ENCODE data around the gene ZNF423.
"Not testable (repeated sequence)": the region's sequence is repeated elsewhere in the genome, so short reads cannot be mapped to it uniquely, and the experiment has no call there.

Gene ZNF423

DNA sequence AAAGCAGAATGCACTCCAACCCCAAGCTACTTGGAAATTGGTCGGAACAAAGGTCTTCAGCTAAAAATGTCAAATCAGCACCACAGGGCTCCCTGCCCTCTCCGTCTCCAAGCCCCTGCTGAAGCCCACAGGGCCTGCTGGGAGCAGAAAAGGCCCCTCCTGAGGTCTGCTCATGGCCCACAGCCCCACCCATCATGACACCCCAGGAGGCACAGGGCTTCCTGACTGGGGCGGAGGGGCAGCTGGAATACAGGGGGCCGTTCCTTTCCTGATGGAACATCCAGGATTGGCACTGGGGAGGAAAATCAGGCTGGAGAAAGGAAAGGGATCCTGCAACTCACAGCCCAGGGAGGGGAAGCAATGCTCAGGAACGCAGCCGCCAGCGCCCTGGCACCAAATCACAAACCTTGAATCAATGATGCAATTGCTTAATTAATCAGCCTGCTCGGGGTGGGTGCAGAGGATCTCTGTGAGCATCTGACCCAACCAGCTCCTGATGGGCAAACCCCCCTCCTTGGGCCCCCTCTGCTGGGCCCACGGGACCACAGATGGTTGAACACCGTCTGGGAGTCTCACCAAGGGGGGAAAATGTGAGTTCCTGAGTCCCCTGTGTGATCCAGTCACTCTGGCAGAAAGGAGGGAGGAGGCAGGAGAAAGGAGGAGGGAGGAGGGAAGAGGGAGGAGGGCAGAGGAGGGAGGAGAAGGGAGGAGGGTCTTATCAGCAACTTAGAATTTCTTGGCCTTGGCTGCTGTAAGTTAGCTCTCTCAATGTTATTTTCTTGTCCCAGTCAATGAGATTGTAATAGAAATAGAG, 155.5 kb downstream of the ZNF423 start:
- no peak for DNase-seq (ENCODE audit: extremely low read depth in 1 of 2, low read depth in 1 of 2)

DNA sequence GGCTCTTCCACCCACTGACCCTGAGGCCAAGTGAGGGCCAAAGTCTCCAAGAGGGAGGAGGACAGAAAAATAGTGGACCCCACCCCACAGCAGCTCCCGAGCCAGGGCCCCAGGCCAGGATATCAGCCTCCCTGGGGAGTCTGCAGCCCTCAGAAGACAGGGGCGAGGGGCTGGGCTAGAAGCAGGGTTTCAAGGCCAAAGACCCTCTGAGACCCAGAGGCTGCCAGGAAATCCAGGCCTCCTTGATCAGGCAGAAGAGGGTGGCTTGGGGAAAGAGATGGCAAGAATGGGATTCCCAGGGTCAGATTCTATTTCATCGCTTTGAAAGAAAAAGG, 156.1 kb downstream of the ZNF423 start:
- no peak for DNase-seq (ENCODE audit: extremely low read depth in 1 of 2, low read depth in 1 of 2)

DNA sequence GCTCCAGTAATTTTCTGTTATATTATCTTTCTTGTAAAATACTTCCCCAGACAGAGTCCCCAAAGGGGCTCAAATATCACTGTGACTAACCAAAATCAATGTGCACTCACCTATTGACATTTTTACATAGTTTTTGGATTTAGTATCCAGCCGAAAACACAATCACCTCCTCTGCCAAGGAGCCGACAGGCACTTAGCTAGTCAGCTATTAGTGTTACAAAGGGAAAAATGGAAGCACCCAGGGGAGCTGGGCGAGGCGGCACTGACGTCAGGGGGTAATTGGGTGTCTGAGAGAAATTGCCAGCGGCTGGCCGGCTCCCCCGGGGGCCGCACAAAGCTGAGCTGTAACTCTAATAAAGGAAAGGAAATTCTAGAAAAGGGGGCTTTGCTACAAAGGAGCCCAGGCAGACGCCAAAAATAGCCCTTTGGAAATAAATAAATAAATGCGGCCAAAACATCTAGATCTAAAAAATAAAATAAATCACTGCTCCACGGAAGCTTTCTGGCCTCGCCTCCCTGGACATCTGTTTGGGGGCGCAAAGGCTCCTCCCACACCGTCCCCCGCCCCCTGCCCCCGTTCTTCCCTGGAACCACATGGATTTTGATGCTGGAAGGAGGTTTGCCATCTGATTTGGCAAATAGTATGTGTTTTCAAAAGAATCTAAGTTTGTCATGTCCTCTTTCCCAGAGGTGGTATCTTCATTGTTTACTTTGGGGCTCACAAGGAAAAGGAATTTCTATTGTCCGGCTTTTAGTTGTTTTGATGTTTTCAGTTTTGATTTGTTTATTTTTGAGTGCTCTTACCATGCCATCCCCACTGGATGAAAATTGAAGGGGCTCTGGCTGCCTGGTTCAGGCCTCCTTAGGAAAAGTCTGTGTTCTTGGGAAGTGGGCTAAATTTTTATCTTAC, 156.7 kb downstream of the ZNF423 start:
- DNase-seq (ENCODE audit: extremely low read depth in 1 of 2, low read depth in 1 of 2), result no peak

DNA sequence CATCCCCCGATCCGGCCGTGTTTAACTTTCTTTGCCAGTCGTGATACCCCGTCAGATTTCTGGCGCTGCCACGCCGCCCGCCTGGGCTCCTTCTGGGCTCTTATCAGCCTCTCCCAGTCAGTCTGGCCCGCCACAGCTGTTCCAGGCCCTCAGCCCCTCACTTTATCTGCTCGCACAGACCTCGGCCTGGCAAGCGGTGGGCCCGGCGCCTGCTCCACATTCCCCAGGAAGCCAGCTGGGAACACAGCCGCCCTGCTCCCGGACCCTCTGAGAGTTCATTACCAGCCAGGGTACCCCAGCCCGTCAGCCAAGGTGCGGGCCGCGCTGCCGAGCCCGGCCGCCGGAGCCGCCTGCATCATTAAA, 157.5 kb downstream of the ZNF423 start:
- DNase-seq (ENCODE audit: extremely low read depth in 1 of 2, low read depth in 1 of 2), result no peak

DNA sequence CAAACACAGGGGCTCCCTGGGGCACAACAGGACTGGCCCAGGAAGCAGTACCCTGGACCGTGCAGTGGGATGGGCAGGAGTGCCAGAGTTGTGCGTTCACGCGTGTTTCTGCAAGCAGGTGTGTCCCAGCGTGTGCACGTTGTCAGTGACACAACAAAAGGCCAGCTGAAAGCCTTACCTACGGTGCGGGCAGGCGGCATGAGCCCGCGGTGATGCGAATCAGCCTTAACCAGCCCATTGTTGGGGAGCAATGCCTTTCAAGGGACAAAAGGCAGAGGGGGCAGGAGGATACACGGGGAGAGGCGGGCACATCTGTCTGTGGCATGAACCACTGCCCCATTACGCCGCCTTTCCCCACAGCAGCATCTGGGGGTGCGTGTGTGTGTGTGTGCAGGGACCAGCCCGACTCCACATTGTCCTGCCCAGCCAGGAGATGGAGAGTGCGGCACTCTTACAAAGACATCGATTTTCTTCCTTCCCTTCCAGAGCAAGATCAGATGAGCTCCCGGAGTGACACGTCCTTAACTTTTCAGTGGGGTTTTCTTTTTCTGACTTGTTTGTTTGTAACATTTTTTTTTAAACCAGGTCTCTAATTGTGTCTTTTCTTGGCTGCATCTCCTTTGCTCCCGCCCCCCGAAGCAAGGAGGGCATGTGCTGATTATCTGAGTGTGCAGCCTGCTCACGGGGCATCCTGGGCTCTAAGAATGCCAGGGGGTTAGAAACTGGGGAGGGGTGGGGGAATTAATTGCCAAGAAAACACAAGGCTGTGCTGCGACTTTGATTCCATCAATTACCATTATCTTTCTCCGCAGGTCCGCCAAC, 158.1 kb downstream of the ZNF423 start:
- DNase-seq (ENCODE audit: extremely low read depth in 1 of 2, low read depth in 1 of 2), result no peak

DNA sequence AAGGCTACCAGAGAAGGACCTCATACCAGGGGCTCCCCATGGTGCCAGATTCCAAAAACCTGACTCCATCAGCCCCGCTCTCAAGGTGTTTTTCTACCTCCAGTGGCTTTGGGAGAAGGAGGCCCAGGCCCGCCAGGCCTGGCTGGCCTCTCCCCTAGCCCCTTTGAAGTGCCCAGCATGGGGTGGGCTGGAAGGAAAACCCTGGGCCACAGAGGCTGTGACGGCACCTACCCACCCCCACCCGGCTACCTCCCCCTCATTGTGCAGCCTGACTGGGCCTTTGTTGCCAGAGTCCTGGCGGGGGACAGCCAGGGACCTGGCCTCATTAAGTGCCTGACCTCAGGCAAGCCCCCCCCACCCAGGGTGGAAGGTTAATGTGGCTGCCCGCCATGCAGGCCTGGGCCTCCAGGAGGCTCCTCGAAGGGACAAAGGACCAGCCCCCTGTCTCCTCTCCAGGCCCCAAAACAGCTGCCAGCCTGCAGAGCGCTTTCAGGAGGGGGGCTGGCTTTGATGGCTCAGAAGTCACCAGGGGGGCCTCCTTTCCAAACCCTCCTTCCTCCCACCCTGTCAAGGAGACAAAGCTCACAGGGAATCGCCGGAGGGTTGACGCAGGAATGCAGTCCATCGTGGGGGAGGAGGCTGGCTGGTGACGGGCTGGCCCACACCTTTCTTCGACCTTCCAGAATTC, 159.4 kb downstream of the ZNF423 start:
- no peak for DNase-seq (ENCODE audit: extremely low read depth in 1 of 2, low read depth in 1 of 2)

DNA sequence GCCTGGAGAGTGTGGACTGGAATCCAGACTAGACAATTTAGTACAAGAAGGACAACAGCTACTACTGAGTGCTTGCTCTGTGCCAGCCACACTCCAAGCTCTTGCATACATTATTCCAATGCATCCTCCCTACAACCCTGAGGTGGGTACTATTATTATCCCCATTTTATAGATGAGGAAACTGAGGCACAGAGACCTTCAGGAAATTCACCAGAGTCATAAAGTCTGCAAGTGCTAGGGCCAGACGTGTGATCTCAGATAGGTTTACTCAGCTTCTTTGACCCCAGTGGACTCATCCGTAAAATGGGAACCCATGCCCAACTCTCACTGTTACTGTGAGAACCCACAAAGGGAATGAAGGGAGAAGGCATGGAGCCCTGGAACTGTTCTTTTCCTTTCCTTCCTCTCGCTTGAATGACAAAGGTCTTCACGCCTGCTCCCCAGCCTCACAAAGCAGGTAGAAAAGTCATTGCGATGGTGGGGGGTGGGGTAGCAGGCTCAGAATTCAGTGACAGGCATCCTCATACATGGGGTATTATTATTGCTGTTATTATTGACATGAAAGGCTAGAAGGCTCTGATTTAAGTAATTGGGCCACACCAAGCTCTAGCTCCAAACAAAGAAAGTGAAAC, 160.0 kb downstream of the ZNF423 start:
- DNase-seq (ENCODE audit: extremely low read depth in 1 of 2, low read depth in 1 of 2), result no peak

DNA sequence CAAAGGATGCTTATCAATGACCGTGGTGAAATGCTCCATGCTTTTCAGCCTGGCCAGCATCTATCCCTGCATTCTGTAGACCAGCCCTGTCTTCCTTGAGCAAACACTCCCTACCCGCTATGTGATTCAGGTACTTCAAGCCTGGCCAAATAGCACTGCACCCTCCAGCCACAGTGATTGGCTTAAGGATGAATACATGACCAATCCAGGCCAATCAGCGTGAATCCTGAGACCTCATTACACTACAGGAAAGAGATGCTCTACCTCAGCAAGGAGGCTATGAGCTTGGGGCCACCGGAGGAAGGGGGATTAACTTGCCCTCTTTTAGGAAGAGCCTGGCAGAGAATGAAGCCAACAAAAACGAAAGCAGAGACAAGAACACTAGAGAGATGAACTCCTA, 162.5 kb downstream of the ZNF423 start:
- DNase-seq (ENCODE audit: extremely low read depth in 1 of 2, low read depth in 1 of 2), result no peak

DNA sequence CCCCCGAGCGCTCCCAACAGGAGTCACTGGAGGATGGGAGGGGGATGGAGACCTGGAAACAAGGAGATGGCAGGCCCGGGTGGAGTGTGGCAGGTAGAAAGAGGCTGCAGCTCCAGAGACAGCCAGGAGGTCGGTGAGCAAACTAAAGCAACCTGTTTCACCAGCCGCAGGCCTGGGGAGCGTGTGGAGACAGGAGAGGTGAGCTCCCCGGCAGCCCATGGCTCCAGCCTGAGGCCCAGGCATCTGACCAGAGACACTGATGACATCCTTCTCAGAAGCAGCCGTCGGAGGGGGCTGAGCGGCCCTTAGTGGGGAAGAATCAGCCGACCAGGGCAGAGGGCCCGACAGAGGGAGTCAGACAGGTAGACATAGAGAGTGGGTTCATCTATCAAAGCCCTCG, 165.1 kb downstream of the ZNF423 start:
- DNase-seq (ENCODE audit: extremely low read depth in 1 of 2, low read depth in 1 of 2), result no peak

DNA sequence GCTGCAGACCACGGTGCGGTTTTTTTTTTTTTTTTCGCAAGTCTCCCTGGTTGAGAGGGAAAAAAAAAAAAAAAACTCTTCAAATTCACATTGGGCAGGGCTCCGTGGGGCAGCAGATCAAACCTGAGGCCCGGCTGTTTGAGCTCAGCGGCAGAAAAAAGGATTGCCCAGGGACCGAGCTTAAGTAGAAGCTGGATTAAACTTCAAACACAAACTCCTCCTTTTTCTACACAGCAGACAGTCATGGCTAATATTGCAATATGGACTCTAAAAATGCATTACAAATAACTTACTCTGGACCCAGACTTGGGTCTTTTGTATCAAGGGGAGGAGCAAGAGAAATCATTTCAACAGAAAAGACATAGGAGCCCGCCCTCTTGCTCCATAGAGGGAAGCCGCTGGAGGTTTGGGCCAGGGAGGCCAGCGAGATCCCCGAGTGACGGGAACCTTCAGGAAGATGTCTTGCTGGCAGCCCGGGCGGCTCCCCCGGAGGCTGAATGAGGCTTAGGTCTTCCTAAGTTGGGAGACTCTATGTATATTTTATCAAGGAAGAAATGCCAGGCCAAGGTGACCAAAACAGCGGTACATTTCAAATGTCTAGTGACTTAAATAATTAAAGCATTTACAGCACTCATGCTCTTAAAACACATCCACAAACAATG, 167.7 kb downstream of the ZNF423 start:
- DNase-seq (ENCODE audit: extremely low read depth in 1 of 2, low read depth in 1 of 2), result no peak

DNA sequence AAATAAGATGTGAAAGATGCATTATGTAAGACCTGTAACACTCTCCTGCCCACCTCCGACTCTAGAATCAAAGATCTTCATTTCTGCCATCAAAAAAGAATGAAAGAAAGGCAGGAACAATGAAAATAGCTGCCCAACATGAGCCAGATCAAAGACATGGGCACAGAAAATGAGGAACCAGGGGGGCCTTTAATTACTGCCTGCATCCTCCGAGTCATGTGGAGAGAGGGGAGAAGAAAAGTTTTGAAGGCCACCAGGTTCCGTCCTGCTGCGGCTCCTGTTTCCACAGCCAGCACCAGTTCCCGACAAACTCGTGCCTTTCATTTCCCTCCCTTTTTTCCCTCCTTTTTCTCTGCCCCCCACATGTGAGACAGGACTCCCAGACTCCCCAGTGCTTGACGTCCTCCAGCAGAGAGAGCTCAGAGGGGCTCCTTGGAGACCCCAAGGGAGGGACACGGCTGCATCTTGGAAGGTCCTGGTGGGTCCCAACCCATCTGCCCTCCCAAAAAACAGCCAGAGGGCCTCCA, 168.4 kb downstream of the ZNF423 start:
- DNase-seq (ENCODE audit: extremely low read depth in 1 of 2, low read depth in 1 of 2), result no peak

DNA sequence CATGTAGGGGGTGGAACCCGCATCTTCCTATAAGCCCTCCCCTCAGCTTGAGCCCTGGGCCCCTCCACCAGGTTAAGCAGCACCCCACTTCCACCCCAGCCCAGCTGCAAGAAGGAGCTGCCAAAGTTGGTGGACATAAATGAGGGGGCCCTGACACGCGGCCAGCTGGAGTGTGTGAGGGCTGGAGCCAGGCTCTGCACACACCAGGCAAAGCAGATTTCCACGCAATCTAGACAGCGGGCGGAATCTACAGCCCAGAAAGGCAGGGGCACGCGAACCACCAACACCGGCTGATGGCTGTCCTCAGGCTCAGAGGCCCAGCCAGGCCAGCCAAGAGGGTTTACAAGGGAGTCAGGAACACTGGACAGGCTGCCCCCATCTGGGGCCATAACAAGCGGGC, 171.2 kb downstream of the ZNF423 start:
- no peak for DNase-seq (ENCODE audit: extremely low read depth in 1 of 2, low read depth in 1 of 2)

DNA sequence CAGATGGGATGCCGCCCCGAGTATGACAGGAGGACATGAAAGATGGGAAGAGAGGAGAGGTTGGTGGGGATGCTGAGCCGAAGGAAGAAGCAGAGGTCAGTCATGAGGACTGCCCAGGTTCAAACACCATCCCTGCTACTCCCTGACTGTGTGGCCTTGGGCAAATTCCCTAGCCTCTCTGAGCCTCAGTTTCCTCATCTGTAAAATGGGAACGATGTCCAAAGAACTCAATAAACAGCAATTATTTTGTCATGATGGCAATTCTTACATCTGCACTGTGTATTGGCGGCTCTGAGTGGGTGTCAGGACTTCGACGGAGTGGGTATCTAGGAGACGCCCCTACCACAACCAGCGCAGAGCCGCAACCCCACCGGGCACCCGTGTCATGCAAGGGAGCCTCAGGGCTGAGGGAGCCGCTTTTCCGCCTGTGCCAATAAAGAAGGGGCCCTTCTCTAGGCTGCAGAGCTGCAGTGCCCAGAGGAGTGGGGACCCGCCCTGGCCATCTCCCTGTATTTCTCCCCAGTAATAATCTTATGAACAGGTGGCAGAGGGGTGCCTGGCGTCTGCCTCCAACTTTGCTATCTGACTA, 173.2 kb downstream of the ZNF423 start:
- DNase-seq (ENCODE audit: extremely low read depth in 1 of 2, low read depth in 1 of 2), result no peak

DNA sequence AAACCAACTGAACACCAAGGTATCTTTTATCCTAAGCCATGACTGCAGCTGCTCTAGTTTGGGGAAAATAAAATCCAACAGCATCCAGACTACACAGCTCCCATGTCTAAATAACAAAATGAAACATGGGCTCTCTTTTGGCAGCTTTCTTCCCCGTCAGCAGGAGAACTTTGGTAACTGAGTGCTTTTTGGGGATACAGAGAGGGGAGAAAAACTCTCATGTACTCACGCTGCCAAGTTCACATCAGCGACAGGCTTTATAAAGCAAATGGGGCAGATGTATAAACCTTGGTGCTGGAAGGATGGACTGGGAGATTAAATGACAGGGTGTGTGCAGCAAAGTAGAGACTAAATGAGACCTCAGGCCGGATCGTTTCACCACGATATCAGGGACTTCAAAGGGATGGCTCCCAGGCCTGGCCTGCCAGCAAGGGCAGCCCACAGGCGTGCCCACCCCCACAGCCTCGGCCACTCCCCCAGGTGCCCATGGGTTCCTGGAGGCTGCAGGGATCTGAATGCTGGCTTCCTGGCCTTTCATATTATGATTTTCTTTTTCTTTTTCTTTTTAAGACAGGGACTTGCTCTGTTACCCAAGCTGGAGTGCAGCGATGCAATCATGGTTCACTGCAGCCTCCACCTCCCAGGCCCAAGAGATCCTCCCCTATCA, 174.6 kb downstream of the ZNF423 start:
- no peak for DNase-seq (ENCODE audit: extremely low read depth in 1 of 2, low read depth in 1 of 2)

DNA sequence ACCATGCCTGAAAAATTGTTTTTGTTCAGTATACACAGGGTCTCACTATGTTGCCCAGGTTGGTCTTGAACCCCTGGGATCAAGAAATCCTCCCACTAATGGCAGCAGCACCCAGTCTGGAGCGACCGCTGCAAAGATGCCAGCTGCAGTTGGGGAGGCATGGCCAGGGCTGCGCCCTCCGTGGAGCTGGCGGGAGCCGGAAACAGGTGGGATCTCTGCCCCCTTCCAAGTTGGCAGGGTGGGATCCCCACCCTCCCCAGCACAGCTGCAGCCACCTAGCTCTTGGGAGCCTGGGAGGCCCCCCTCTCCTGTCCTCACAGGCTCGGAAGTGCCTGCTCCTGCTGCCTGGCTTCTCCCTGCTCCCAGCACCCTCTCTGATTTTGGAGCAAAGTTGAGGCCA, 176.8 kb downstream of the ZNF423 start:
- DNase-seq (ENCODE audit: extremely low read depth in 1 of 2, low read depth in 1 of 2), result no peak

DNA sequence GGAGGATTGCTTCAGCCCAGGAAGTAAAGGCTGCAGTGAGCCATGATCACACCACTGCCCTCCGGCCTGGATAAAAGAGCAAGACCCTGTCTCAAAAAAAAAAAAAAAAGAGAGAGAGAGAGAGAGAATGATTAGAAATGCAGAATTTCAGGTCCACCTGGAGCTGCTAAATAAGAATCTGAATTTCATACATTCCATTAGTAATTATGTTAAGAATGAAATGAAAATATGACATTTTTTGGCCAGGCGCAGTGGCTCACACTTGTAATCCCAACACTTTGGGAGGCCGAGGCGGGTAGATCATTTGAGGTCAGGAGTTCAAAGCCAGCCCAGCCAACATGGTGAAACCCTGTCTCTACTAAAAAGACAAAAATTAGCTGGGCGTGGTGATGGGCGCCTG, 178.3 kb downstream of the ZNF423 start:
- not testable (repeated sequence) for DNase-seq (ENCODE audit: extremely low read depth in 1 of 2, low read depth in 1 of 2)

DNA sequence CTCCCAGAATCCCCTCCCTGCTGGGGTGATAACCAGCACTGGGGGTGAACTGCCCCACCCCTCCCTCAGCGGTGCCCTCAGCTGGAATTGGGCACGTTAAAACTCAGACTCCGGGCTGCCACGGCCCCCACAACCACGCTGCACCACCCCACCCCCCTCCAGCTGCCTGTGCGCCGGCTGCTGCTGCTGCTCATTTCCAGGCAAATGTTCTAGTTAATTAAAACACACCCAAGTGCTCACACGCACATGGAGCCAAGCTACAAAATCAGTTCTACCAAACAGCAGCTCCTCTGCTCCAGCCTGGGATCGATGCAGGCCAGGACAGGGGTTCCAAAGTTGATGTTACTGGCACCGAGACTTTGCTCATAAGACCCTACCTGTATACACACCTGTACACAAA, 180.5 kb downstream of the ZNF423 start:
- no peak for DNase-seq (ENCODE audit: extremely low read depth in 1 of 2, low read depth in 1 of 2)

DNA sequence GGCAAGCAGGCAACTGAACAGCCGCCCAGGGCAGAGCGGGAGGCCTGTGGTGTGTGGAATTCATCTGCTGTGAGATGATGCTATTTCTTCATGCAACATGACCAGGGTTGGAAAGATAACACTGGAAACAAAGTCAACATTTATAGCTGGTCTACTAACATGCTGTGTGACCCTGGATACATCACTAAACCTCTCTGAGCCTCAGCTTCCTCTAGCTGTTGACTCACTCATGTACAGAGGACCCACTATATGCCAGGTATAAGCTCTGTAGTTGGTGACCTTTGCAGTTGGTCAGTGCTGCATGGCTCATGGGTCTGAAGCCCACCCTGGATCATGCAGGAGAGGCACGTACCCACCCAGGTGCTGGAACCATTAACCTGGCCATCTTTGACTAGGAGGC, 180.9 kb downstream of the ZNF423 start:
- DNase-seq (ENCODE audit: extremely low read depth in 1 of 2, low read depth in 1 of 2), result no peak

All from activated CD8-positive, alpha-beta memory T cell treated with anti-CD3 and anti-CD28 coated beads for 1 hour (primary cell).